Muscle layer of duodenum (tissue), 2 donors: Measurements from ENCODE around the gene ZFHX3.

ENCODE experiments used
- H3K27ac ChIP-seq: one replicate; pipeline ENCODE4 v1.7.0; 2013; ENCODE audit warnings: mild to moderate bottlenecking, low read length
- H3K27me3 ChIP-seq: one replicate; pipeline ENCODE4 v1.7.0; 2013; ENCODE audit warnings: low read depth, mild to moderate bottlenecking, control low read depth, low read length
- H3K36me3 ChIP-seq, 2 donors: one replicate each; pipeline ENCODE4 v1.7.0; 2013; ENCODE audit warnings: low read length in 2 of 2, control low read depth in 1 of 2, mild to moderate bottlenecking in 1 of 2; ENCODE audit not compliant: insufficient read depth in 2 of 2, control insufficient read depth in 1 of 2
- H3K4me1 ChIP-seq, 2 donors: one replicate each; pipeline ENCODE4 v1.7.0; 2013; ENCODE audit warnings: low read length in 2 of 2, mild to moderate bottlenecking in 2 of 2, control low read depth in 1 of 2, moderate library complexity in 1 of 2; ENCODE audit not compliant: insufficient read depth in 2 of 2, control insufficient read depth in 1 of 2
- H3K4me3 ChIP-seq, 2 donors: one replicate each; pipeline ENCODE4 v1.7.0; 2013; ENCODE audit warnings: low read length in 2 of 2, low read depth in 1 of 2, mild to moderate bottlenecking in 1 of 2
- H3K9me3 ChIP-seq, 2 donors: one replicate each; pipeline ENCODE4 v1.7.0; 2013; ENCODE audit warnings: low read length in 2 of 2, control low read depth in 1 of 2, mild to moderate bottlenecking in 1 of 2; ENCODE audit not compliant: control insufficient read depth in 1 of 2
- donor health status: healthy.

The ZFHX3 gene

GRCh38 chr16:72743011-72743761 lies 304.7 kb downstream of the ZFHX3 start:
- no peak overlapping the region for H3K27ac ChIP-seq
- no peaks in the 10 kb centered on the region for H3K36me3 ChIP-seq
- H3K4me3 ChIP-seq, result no peak overlapping the region
- H3K4me1 ChIP-seq, result no peaks in the 10 kb centered on the region
- no peaks in the 10 kb centered on the region for H3K27me3 ChIP-seq
- H3K9me3 ChIP-seq, result no peaks in the 10 kb centered on the region

DNA sequence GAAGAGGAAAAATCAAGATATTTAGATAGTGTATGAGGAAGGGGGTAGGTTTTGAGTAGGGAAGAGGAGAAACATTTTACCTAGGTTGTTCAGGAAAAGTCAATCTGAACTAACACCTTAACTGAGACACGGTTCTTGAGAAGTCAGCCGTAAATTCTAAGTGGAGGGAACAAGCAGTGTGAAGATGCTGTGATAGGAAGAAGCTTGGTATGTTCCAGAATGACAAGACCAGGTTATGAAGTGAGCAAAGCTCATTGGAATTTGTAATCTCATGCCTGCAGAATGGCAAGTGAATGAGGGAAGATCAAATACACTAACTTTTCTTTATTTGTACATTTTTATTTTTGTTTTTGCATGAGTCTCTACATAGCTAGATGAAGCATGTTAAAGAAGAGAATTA lies 307.6 kb downstream of the ZFHX3 start:
- Histone ChIP-seq H3K4me3 (no peak overlapping the region), H3K36me3 (no peaks in the 10 kb centered on the region), H3K27ac (no peak overlapping the region), H3K27me3 (no peaks in the 10 kb centered on the region), H3K4me1 (no peaks in the 10 kb centered on the region), H3K9me3 (no peaks in the 10 kb centered on the region)

- H3K4me3 ChIP-seq, result no peak overlapping the region
- no peaks in the 10 kb centered on the region for H3K27me3 ChIP-seq
- H3K27ac ChIP-seq, result no peak overlapping the region
- no peaks in the 10 kb centered on the region for H3K36me3 ChIP-seq
- peaks cover 0 to 1% of the 10 kb centered on the region in 2 donors for H3K9me3 ChIP-seq
- no peaks in the 10 kb centered on the region for H3K4me1 ChIP-seq
These were observed 308.4 kb downstream of the ZFHX3 start for GRCh38 chr16:72739577-72739976.

DNA sequence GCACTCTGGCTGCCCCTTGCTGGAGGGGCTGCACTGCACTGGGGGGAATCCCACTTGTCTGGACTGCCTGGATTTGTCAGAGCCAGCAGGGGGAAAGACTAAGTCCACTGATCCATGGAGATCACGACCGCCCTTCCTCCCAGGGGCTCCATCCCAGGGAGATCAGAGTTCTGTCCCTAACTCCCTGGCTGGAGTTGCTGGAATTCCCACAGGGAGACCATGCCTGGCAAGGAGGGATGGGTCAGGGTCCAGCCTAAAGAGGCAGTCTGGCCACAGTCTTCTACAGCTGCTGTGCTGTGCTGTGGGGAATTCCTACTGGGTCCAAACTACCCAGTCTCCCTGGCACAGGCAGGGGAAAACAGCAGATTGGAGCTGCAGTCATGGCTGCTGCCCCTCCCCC lies 311.9 kb downstream of the ZFHX3 start:
- Histone ChIP-seq H3K9me3 (peaks cover 0 to 11% of the 10 kb centered on the region in 2 donors), H3K27ac (no peak overlapping the region), H3K4me3 (no peak overlapping the region), H3K27me3 (no peaks in the 10 kb centered on the region), H3K36me3 (no peaks in the 10 kb centered on the region), H3K4me1 (no peaks in the 10 kb centered on the region)
